Stimulated activated CD8-positive, alpha-beta memory T cell treated with anti-CD3 and anti-CD28 coated beads, Interleukin-4, amount 100 ng/mL, for 24 hours (primary cell): Measurements from ENCODE around the gene TBC1D10A.

Experiments used
- DNase-seq: peaks from one replicate; pipeline ENCODE4 v3.0.0-alpha.2; 2020; ENCODE audit warnings: low read depth

The TBC1D10A gene

DNA sequence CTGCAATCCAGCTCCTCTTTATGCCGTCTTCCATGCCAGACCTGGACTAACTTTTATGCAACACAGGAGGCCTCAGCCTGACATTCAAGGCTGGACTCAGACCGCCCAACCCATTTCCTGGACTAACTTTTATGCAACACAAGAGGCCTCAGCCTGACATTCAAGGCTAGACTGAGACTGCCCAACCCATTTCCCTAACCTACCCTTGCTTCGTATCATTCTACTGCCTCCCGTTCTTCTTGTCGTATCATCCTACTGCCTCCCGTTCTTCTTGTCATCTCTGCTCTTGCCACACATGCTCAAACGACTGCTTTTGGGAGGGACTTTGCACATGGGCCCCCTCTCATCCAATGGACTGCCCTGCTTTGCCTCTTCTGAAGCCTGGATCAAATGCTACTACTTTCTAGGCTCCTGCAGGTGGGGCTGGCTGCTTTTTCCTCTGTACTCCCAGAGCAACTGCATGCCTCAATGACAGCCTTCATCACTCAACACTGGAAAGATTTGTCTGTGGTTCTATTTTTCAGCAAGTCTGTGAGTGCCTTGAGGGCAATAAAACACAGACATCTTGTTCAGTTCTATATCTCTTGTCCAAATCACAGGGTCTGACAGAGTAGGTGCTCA, 7.8 kb downstream of the TBC1D10A start:
- no peak for DNase-seq

DNA sequence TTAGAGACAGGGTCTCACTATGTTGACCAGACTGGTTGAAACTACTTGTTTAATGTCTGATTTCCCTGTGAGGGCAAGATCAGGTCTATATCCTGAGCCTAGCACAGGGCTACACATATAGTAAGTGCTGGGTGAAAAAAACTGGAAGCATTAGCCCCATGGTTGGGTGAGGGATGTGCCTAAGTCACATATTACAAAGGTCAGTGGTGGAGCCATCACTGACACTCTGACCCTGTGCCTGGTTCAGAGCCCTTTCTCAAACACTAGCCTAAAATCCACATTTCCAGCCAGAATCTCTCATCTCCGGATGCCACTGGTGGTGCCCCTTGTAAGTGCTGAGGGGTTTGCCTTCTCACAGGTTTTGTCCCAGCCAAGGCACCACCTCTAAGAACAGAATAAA, 9.0 kb downstream of the TBC1D10A start:
- DNase-seq, result no peak

DNA sequence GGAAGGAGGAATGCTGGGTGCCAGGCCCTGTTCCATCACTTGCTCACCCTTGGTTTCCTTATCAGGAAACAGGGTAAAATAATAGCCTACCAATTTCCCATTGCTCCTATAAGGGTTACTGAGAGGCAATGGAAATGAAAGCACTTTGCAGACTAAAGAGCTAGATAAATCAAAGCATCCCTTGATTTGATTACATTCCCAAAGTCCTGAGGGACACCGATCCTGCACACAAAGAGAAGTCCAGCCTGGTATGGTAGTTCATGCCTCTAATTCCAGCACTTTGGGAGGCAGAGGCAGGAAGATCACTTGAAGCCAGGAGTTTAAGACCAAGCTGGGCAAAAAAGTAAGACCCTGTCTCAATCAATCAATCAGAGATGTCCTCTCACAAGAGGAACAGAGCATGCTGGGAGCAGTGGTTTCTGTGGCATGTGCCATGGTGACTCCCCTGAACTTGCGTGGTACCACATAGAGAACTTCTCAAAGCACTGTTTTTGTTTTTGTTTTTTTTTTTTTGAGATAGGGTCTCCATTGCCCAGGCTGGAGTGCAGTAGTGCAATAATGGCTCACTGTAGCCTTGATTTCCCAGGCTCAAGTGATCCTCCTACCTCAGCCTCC, 10.7 kb downstream of the TBC1D10A start:
- no peak for DNase-seq

DNA sequence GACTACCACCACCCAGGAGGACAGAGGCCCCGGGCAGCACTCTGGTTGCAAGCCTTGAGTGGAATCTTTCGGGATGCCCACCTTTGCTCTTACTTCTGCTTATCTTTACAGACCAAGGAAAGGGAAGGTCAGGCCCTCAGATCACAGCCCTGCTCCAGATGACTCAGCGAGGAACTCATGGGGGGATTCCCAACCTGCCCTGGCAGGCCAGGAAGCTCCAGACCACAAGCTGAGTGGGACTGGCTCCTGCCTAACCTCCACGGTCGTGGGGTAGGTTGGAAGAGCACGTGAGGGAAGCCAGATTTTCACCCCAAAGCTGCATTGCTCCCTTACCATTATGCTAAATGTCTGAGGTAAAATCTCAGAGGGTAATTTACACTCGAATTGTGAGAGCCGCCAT, 11.8 kb downstream of the TBC1D10A start:
- no peak for DNase-seq

DNA sequence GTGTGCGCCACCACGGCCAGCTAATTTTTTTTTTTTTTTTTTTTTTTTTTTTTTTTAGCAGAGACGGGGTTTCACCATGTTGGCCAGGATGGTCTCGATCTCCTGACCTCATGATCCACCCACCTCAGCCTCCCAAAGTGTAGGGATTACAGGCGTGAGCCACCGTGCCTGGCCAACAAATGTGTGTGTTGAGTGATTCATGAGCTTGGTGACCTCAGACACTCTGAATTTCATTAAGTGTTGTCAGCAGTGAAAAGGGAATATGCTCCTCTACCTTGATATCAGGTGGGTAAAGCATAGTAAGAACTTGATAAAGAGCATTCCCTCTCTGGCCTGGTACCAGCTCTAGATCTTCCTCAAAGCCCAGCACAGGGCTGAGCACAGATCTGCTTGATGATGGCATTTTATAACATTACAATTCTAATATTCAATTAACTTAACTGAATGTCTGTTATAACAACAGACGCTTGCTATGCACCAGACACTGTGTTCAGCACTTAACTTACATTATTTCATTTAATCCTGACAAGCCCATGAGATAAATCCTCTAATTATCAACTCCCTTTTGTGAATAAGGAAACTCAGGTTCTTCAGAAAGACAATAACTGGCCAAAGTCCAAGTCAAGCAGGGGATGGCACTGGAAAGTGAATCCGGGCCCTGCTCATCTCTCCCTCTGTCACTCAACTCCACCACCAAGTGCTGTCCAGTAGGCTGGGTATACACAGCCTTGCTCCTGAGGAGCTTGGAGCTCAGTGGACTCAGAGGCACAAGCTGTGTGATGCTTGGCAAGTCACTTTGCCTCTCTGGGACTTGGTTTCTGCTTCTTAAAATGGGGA, 13.0 kb downstream of the TBC1D10A start:
- no peak for DNase-seq

DNA sequence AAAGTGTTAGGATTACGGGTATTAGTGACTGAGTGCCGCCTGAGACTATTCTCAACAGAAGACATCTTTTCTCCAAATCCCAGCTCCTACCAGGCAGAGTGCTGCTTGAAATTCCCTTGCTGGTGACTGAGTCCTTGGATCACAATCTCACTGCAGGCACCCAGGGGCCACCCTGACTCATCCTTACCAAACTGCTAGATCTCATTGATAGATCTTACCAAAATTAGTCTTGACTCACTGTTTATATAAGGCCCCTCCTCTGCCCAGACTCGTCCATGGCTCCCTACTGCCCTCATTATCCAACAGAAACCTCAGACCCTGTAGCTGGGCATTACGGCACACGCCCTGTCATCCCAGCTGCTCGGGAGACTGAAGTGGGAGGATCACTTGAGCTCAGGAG, 14.7 kb downstream of the TBC1D10A start:
- no peak for DNase-seq

DNA sequence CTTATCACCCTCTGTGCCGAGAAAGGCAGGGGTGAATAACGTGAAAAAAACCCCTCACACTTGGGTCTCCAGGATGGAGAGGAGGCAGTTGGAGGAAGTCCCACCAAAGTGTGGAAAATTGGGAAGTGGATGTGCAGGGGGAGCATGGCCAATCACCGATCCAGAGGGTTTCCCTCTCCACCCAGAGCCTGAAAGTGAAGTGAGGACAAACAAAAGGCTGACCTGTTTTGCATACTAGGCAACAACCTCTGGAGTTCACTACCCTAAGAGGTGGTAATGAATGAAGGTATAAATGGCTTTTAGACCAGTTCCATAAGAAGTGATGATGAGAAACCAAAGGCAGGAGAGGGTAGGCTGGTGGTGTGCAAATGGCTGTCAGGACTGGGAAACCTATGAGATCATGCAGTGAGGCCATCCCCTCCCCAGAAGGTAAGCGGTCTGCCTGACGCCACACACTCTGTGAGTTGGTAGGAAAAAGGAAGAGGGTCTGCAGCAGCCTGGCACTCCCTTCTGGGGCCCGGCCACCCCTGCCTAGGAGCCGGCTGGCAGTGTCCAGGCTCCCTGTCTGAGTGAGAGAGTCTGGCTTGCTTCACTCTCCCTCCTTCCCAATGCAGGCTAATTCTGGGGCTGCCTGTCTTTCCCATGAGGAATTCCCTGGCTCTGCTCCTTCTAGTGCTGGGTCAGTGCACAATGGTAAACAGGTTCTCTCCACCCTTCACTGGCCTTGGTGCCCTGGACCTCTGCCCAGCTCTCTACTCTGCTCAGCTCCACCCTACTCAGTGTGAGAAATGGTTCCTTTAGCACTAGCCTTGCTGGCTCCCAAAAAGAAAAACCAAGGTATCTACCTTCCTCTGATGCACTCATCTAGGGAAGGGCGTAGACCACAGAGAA, 15.6 kb downstream of the TBC1D10A start:
- DNase-seq, result no peak

DNA sequence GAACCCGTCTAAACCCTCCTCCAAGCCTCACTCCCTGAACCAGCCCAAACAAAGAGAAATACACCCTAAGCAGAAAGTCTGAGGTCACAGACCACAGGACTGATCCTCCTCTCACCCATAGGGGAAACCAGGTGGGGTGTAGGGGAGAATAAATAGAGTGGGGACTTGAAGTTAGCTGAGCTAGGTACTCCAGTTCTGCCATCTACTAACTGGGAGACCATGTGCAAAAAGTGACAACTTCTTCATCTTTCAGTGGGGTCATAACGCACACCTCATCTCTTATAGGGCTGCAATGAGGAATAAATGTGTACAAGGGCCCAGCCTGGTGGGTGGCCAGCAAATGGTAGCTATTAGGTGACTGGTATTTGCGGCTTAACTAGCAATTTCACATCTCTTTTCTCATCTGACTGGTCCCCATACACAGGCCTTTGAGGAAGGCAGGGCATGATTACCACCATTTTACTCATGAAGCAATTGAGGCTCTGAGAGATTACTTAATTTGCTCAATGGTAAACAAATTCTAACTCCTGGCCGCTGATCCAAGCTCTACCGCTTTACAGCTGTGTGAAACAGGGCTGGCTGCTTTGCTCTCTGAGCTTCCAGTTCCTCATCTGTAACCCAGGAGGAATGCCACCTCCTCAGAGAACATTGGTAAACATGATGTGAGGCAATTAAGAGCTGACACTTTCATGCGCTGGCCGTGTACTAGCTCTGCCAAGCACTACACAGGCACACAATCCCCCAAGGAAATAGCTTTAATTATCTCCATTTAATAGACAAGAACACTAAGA, 16.6 kb downstream of the TBC1D10A start:
- no peak for DNase-seq

DNA sequence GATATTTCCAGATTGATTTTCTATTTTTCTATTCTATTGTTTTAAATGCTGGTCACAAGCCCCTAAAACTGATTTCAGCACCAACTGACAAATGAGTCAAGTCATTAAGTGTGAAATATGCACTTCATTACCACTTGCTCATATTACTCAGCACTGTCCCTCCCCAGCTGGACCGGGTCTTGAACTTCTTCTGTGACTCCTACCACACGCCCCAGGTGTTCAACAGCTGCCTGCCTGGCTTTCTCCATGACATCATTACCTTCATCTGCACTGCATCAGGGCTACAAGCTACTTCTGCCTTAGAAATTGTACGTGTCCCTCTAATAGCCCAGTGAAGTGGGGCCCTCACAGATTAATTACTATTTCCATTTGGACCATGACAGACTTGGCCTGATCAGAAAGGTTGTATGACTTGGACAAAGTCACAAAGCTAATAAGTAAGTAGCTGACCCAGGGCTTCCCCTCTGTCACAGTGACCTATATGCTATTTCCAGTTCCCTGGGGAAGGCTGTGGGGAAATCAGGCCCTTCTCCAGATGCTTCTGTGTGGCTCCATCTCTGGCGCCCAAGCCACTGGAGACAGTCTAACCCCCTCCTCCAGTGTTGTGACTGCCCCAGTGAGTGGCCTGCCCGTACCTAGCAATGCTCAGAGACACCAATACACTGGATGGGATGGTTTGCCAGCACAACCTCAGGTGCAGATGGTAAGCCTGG, 18.1 kb downstream of the TBC1D10A start:
- DNase-seq, result no peak

DNA sequence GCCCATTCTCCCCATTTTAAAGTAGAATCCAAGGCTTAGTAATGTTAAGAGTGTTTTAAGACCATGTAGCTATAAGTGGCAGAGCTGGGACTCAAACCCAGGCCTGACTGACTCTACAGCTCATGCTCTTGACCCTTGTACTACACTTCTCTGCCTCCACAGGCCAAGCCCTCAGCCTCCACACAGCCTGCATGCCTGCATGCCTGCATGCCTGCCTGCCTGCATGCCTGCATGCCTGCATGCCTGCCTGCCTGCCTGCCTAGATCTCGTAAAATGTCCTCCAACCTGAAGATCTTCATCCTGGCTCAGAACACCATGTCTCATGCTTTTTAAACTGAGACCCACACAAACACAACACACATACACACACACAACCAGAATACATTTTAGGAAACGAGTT, 18.6 kb downstream of the TBC1D10A start:
- DNase-seq, result no peak

DNA sequence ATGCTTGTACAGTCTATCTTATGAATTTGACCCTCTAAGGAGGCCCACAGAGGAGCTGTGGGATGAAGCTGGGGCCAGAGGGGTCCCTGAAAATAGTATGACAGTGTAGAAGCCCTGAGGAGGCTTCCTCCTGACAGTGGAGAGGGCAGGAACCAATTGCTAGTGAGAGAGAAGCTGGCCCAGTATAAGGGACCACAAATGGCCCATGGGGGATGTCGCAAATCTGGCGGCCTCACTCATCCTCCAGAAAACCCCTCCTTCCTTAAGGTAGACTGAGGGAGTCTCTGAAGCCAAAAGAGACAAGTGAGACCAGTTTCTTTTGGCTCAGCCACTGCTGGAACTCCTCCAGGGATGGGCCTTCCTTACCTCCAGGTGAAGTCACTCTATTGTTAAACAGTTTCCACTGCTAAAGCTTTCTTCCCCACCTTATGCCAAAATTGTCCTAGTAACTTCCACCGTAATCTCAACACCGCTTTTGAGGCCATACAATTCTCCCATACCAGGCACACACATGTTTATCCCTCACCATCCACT, 19.6 kb downstream of the TBC1D10A start:
- DNase-seq, result no peak

DNA sequence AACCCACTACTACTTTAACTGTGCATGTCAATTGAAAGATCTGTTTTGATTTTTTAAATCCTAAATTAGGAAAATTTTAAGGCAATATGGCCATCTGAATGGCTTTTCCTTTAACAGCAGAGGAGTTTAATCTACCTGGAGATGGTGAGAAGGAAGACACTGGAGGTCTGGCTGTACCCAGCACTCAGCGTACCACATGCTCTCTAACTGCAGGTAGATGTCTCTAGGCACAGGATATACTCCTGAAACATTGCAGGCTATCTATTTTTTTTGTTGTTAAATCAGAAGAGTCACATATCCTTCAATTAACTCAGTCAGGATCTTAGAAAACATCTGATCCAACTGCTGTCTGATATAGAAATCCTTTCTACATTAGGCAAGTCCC, 20.1 kb downstream of the TBC1D10A start:
- DNase-seq, result no peak

DNA sequence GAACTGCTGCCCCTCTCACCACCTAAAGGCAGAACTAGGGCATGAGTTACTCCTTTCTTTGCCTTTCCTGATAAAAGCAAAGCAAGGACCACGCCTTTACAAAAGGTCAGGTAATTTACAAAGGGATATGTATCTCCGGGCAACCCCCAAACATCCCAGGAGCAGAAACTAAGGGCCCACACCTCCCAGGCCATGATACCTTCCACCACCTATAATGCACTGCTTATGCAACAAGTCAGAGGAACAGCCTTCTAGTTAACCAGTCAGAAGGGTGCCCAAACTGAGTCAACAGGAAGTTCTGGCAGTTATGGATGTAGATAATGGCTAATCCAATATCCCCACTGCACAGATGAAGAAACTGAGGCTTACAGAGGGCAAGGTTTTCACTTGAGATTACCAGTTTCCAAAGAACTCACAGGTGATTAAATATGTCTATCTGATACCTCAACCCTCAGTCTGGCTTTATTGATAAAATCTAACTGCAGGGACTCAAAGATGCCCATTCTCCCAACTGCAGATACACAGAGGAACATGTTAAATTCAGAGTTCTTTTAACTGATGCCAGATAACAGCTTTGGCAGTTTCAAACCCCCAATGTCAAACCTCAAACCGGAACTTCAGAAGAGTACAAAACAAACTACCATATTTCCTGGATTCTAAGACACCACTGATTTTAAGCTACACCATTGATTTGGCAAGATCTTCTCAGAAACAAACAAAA, 20.7 kb downstream of the TBC1D10A start:
- DNase-seq, result no peak

DNA sequence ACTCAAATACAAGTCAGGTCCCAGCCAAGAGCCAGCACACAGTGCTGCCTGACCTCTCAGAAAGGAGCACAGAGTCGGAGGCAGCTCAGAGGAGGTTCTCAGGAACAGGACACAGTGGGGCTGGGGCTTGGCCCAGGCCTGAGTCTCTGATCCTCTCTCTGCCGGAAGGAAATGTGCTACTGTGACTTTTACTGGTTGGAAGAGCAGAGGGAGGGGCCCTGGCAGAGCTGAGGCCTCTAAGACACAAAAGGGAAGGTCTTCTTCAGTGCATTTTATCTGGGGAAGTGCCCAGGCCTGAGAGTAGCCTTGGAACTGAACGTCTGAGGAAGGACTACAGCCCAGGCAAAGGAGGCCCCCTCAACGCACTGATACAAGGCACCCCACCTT, 21.2 kb downstream of the TBC1D10A start:
- DNase-seq, result no peak

DNA sequence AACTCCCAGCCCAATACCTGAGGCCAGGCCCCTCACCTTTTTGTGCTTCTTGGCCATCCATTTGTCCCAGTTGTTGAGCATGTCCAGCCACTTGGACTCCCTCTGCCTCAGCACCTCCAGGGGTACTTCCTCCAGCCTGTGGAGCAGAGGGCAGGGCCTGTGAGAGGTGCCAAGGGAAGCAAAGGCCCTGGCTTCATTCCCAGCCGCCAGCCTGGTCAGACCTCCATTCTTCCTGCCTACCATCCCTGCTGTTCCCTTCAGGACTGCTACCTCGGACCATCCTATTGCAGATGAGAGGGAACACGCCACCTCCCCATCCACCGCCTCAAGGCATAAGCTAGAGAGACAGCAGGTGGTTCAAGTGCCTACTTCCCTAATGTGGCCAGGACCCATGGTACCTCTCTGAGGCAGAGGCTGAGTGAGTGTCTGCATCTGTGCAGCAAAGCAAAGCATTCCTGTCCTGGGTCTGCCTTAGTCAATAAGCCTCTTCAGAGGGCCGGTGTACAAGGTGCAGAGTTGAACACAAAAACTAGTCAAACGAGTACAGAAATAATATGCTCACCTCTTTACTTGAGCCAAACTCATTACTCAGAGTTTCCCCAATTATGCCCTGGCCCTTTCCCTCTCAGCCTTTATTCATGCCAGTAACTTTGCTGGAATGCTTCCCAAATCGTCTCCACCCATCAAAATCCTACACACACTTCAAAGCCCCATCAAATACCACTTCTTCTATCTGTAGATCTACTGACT, 22.1 kb downstream of the TBC1D10A start:
- DNase-seq, result no peak

DNA sequence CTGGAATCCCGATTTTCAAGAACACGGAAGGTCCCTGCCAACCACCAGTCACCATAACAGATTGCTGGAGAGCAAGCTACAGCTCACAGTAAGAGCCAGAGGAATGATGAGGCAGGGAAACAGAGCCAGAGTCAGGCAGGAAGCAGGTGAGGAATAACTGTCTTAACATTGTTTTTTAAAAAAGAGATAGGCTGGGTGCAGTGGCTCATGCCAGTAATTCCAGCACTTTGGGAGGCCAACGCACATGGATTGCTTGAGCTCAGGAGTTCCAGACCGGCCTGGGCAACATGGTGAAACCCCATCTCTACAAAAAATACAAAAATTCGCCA, 24.0 kb downstream of the TBC1D10A start:
- no peak for DNase-seq

DNA sequence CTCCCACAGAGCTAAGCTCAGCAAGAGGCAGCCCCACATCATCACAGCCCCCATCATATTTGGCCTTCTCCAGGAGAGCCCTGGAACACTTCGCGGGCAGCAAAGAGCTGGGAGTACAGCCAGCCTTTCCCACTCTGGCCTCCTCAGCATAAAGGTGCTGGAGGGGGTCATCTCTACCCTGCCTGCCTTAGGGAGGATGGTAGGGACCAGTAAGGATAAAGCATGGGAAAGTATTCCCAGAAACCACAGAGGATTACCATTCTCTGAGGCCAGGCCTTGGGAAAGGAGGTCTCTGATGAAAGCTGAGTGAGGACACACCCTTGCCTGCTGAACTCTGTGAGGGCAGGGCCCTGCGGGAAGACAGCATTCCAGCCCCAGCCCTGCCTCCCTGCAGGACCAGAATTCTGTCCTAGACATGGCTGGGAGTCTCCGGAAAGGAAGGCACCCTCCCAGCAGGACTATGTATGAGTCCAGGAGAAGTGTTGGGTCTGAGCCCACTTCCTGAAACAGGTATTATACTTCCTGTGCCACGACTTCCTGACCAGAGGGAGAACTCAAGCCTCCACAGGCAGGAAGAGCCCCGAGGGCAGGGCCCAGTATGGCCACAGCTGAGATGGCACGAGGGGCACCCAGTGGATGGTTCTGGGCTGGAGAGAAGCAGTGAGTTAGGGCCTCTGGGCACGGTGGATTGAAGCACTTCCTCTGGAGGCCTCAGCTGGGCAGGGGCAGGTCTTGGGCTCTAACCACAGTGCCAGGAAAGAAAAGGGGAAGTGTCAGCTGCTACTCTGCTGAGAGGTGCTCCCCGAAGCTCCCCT, 24.5 kb downstream of the TBC1D10A start:
- no peak for DNase-seq

DNA sequence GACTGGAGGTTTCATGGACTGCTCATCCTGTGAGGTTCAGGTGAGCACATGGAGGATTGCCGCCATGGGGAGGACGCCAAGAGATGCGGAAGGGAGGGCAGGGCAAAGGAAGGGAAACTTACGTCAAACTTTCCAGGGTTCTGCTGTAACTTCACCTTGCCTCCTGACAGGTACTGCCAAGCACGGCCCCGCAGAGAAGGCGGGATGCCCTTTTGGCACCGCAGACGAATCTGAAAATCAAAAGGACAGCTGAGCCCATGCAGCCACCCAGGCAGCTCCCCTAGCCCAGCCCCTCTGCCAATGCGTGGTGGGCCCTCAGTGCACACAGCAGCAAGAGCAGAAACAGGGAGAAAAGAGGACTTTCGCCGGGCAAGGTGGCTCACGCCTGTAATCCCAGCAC, 27.4 kb downstream of the TBC1D10A start:
- DNase-seq, result no peak
